HTERT RPE-1 (cell line): ENCODE data around the gene ADAMTS17.
"Not testable (repeated sequence)": the region's sequence is repeated elsewhere in the genome, so short reads cannot be mapped to it uniquely, and the experiment has no call there.

Experiments
- in situ Hi-C: fragments of 300-500 bp; cut with MboI; formaldehyde crosslinking; loops from 4 replicates; pipeline ENCODE4 v1.14.3; 2020; ENCODE audit warnings: low sequenced_read_pairs

ADAMTS17 gene

GRCh38 chr15:99983171-99983885 lies 358.4 kb downstream of the ADAMTS17 start:
- in situ Hi-C loops = no loop called here

GRCh38 chr15:99982662-99983061 lies 359.1 kb downstream of the ADAMTS17 start:
- in situ Hi-C loops = no loop called here

GRCh38 chr15:99981839-99982658 lies 359.7 kb downstream of the ADAMTS17 start:
- in situ Hi-C loops = no loop called here

- in situ Hi-C loops = no loop called here
These were observed 360.6 kb downstream of the ADAMTS17 start for GRCh38 chr15:99981191-99981647.

- in situ Hi-C loops = no loop called here
These were observed 361.0 kb downstream of the ADAMTS17 start for GRCh38 chr15:99980752-99981151.

- in situ Hi-C loops = not testable (repeated sequence)
These were observed 361.9 kb downstream of the ADAMTS17 start for GRCh38 chr15:99979886-99980285.

- in situ Hi-C loops = no loop called here
These were observed 362.4 kb downstream of the ADAMTS17 start for GRCh38 chr15:99979371-99979770.

- in situ Hi-C loops = no loop called here
These were observed 363.3 kb downstream of the ADAMTS17 start for GRCh38 chr15:99978426-99978825.

- in situ Hi-C loops = no loop called here
These were observed 363.8 kb downstream of the ADAMTS17 start for GRCh38 chr15:99977929-99978328.

- in situ Hi-C loops = no loop called here
These were observed 364.9 kb downstream of the ADAMTS17 start for GRCh38 chr15:99976811-99977271.

GRCh38 chr15:99976000-99976399 lies 365.8 kb downstream of the ADAMTS17 start:
- in situ Hi-C loops = no loop called here

GRCh38 chr15:99974246-99974645 lies 367.5 kb downstream of the ADAMTS17 start:
- in situ Hi-C loops = no loop called here

- in situ Hi-C loops = no loop called here
These were observed 368.4 kb downstream of the ADAMTS17 start for GRCh38 chr15:99973351-99973750.

GRCh38 chr15:99970891-99971430 lies 370.8 kb downstream of the ADAMTS17 start:
- in situ Hi-C loops = no loop called here

- in situ Hi-C loops = no loop called here
These were observed 372.4 kb downstream of the ADAMTS17 start for GRCh38 chr15:99969261-99969920.

GRCh38 chr15:99967841-99968371 lies 373.9 kb downstream of the ADAMTS17 start:
- in situ Hi-C loops = no loop called here

GRCh38 chr15:99966815-99967214 lies 375.0 kb downstream of the ADAMTS17 start:
- in situ Hi-C loops = no loop called here

- in situ Hi-C loops = no loop called here
These were observed 376.4 kb downstream of the ADAMTS17 start for GRCh38 chr15:99965376-99965775.

- in situ Hi-C loops = no loop called here
These were observed 377.8 kb downstream of the ADAMTS17 start for GRCh38 chr15:99963976-99964375.

- in situ Hi-C loops = no loop called here
These were observed 378.5 kb downstream of the ADAMTS17 start for GRCh38 chr15:99963096-99963825.
